Stimulated activated CD4-positive, alpha-beta T cell treated with anti-CD3 and anti-CD28 coated beads, Interleukin-4, amount 100 ng/mL, for 24 hours (primary cell): ENCODE results near the gene PIH1D1.
"Not testable (repeated sequence)": the region's sequence is repeated elsewhere in the genome, so short reads cannot be mapped to it uniquely, and the experiment has no call there.

ENCODE experiments used
- DNase-seq: peaks from one replicate; pipeline ENCODE4 v3.0.0-alpha.2; 2020

PIH1D1 gene

DNA sequence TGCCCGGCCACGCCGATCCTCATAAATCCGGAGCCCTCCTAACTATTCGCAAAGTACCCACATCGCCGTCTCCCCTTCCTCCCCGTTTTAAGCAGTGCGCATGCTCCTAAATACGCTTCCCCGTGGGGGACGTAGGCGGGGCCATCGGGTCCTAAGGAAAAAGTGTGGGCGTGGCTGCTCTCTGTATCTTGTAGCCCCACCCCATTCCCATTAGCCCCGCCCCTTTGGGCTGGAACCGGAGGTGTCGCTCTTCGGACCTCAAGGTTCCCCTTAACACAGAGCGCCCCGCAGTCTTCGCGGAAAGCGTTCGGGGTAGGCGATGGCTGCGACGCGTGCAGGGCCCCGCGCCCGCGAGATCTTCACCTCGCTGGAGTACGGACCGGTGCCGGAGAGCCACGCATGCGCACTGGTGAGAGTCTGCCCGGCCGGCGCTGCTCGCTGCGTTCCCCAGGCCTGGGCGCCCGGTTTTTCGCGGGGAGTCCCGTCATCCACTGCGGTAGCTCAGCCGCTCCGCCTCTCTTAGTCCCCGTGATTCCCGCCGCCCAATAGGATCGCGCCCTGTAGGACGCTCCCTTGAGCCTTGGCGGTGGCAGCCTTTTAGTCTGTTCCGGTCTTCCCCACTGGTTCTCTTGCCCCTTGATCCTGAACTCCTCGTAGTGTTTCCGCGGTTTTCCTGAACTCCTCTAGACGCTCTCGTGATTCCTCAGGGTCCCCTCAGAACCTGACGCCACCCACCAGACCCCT, 1.6 kb upstream of the PIH1D1 start, which contains the start of gene ALDH16A1:
Gene ALDH16A1 (plus strand): TSS at position 213 of the 744 bp plus-strand sequence. CDS start 107 bp downstream, at position 320.
- peak; percentile 98 for DNase-seq

DNA sequence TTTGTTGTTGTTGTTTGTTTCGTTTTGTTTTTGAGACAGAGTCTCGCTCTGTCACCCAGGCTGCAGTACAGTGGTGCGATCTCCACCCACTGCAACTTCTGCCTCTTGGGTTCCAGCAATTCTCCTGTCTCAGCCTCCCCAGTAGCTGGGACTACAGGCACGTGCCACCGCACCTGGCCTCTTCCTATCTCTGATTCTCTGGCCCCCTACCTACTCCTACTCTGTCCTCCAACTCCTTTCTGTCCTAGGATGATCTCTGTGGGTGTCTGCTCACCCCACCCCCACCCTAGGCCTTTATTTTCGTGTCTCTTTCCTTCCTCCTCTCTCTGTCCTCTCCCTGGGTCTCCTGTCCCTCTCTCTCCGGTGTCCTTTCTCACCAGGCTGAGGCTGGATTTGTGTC, 1.2 kb downstream of the PIH1D1 start:
- DNase-seq, result no peak

DNA sequence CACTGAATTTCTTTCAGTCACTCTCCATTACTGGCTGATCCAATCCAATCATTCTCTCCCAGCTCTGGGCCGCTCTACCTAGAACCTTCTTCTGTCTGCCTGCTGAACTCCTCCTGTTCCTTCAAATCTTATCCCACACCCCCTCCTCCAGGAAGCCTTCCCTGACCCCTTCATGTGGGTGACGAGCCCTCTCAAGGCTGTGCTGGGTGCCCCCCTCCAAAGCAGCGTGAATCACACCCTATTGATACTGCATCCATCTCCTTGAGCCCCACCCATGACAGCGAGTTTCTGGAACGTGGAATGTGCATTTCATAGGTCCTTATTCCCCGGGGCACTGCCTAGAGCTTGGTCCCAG, 3.2 kb downstream of the PIH1D1 start:
- no peak for DNase-seq

DNA sequence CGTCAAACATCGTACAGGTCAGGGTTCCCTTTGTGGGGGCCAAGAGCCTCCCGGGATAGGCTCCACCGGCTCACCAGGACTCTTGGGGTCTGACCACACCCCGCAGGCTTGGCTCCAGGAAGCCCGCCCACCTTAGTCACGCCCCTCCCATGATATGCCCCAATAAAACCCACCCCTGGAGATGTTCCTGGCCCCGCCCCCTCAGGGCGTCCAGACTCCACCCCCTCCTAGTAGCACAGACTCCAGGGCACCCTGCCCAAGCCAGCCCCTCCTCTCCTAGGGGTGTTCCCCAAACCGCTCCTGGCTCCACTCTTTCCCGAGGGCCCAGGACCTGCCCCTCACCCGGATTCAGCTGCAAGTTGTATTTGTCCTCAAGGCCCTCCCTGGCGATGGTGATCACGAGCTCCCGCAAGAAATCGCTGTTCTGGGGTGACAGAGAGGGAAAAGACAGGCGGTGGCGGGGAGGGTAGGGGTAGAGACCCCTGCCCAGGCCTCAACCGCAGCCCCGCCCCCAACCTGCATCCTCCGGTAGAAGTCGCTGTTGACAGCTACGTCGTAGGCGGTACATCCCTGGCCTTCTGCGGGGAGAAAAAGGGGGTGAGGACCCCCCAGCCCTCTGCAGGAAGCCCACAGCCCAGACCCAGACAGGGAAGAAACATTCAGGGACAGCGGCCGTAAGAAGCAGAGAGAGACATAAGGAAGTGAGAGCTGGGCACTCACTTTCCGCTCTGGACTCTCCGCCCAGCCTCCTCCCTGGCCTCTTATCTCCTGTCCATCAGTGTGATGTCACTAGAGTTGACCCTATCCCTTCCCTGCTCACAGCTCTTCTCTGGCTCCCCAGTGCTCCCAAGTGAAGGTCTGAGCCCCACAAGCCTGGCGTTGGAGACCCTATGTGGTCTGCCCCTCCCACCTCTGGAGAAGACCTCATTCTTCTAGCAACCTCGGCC, 3.9 kb downstream of the PIH1D1 start:
- DNase-seq, result peak; percentile 18

DNA sequence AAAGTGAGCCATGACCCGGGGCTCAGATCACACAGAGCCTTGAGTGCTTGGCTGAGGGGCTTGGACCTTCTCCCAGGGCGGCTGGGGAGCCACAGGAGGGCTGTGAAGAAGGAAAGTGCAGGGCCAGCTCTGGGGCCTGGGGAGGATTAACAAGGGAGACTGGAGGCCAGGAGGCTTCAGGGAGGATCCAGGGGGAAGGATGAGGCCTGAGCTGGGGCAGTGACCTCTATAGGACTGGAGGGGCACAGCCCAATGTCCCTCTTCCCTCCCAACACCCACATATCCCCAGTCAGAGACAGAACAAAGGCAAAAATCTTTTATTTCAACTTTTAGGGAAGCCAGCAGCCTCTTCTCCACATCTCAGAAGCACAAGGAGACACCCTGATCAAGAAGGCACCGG, 5.6 kb downstream of the PIH1D1 start:
- no peak for DNase-seq

DNA sequence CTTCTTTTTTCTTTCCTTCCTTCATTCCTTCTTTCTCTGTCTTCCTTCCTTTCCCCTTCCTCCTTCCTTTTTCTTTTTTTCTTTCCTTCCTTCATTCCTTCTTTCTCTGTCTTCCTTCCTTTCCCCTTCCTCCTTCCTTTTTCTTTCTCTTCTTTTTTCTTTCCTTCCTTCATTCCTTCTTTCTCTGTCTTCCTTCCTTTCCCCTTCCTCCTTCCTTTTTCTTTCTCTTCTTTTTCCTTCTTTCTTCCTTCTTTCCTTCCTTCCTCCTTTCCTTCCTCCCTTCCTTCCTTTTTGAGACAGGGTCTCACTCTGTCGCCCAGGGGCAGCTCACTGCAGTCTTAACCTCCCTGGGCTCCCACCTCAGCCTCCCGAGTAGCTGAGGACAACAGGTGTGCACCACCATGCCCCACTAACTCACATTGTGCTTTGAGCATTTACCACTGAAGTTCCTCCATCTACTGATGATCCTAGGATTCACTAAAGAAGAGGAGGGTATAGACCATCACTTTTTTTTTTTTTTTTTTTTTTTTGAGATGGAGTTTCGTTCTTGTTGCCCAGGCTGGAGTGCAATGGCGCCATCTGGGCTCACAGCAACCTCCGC, 7.4 kb downstream of the PIH1D1 start:
- DNase-seq, result not testable (repeated sequence)

DNA sequence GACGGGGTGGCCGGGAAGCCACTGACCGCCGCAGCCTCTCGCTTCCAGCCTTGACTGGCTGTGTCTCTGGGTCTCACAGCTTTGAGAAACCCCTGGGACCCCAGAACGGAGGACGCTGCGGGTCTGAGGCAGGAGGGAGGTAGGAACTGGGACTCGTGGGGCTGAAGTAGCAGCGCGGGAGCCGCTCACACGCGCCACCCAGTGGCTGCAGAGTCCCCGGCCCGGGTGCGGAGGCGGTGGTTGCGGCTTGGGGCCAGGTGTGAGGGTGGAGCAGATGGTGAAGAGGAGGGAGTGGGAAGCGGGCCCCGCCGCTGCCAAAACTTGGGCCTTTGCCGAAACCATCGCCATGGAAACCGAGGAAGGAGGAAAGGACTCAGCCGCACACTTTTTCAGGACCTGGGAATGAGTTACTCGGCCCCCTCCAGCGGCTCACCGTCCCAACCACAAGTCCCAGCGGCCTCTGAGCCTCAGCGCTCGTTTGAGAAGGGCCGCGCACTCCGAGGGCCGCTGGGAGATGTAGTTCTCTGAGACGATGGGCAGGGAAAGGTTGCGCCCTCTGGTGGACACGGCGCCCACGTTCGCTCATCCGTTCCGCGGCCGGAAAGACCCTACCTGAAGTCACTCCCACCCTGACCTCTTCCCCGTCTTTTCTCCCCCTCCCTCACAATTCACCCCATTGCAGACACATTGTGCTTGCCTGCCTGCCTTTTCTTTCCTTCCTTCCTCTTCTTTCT, 8.1 kb downstream of the PIH1D1 start:
- DNase-seq, result peak; percentile 95

DNA sequence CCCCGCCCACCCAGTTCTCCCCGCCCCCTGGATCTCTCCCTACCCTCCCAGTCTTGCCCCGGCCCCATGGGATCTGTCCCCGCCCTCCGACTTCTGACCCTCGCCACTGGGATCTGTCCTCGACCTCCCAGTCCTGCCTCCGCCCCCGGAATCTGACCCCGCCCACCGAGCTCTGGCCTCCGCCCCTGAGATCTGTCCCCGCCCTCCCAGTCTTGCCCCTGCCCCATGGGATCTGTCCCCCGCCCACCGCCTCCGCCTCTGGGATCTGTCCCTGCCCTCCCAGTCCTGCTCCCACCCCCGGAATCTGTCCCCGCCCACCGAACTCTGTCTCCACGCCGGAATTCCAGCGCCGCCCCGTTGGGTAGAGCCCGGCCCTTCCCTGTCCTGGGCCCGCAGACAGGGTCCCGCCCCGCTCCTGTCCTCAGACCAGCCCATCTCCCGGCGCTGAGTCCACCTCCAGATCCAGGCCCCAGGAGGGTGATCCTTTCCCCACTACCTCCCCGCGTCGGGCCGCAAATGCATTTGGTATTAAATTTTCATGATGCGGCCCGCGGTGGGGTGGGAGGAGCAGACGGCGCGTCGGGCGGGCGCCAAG, 8.7 kb downstream of the PIH1D1 start:
- peak; percentile 63 for DNase-seq

DNA sequence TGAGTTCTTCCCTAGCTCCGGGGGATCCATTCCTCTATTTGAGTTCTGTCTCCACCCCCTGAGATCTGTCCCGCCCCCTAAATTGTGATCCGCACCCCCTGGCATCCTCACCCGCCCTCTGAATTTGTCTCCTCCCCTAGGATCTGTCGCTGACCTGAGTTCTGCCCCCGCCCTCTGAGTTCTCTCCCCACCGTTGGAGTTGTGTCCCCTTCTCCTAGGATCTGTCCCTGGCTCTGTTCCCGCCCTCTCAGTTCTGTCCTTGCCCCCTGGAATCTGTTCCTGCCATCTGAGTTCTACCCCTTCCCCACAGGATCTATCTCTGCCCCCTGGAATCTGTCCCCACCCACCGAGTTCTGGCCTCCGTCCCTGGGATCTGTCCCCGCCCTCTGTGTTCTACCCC, 9.3 kb downstream of the PIH1D1 start:
- DNase-seq, result no peak

DNA sequence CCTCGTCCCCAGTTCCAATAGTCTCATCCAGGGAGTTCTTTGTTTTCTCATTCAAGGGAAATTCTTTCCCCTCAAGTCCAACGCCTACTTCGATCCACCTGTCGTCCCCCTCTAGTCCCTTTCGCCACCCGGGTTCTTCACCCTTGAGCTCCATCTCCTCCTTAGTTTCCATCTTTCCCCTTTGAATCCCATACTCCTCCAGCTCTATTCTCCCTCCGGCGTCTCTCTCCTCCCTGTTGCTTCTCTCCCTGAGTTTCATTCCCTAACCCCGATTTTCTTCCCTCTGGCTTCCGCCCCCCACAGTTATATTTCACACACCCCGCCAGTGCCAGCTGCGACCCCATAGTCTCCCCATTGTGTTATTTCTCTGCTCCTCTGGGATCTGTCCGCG, 9.7 kb downstream of the PIH1D1 start:
- no peak for DNase-seq

DNA sequence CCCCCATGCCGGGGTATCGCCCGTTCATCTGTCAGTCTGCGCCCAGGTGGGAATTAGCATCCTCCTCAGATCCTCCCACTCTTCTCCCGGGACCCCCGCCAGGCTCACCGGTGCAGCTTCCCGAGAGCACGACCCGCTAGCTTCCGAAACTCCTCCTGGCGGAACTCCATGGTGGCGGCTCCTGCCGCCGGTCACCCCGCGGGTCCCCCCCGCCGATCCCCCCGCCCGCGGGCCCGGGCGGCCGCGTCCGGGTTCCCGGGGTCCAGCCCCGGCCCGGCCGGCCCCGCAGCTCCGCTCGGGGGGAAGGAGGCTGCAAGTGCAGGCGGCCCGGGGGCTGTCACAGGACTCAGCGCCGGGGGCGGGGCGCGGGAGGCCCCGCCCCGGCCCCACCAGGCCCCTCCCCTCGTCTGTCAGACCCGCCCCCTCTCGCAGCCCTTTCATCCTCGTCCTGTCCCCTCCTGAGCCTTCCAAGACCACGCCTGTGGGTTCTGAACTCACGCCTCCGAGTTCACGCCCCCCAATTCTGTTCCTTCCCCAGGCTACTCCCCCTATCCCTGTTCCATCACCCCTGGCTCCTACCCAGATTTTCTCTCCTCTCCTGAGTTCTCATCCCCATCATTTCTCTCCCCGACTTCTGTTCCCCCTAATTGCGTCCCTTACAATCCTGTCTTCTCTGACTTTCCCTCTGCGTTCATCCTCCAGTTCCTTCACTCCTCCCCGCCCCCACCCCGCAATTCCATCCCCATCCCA, 10.2 kb downstream of the PIH1D1 start, which contains the start of gene SLC17A7:
Gene SLC17A7 (minus strand): TSS at position 318 of the 750 bp plus-strand sequence. CDS start 148 bp downstream, at position 170.
- DNase-seq, result peak; percentile 35

DNA sequence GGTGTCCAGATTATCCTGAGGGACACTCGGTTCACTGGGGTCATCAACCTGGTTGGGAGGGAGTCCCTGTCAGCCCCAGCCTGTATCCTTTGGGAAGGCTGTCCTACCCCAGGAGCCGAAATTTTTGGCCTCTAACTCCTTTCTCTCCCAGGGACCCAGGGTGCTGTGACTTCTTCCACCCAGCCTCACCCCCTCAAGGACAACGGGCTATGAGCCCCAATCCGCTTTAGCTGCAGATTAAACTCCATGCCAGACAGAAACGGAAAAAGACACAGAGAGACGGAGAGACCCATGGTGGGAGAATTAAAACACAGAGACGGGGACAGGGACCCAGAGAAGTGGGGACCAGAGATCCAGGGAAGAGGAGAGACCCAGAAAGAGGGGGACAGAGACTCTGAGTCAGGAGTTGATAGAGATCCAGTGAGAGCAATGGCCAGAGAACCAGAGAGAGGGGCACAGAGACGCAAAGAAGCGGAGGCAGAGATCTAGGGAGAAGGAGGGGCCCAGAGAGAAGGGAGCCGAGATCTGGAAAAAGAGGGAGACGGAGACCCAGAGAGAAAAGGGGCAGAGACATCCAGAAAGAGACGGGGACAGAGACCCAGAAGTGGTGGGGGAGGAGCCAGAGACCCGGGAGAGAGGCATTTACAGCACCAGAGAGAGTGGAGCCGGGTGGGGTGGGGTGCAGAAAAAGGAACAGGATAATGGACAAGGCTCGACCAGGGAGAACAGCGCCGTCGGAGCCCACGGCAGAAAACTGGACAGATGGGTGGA, 11.0 kb downstream of the PIH1D1 start:
- DNase-seq, result no peak

DNA sequence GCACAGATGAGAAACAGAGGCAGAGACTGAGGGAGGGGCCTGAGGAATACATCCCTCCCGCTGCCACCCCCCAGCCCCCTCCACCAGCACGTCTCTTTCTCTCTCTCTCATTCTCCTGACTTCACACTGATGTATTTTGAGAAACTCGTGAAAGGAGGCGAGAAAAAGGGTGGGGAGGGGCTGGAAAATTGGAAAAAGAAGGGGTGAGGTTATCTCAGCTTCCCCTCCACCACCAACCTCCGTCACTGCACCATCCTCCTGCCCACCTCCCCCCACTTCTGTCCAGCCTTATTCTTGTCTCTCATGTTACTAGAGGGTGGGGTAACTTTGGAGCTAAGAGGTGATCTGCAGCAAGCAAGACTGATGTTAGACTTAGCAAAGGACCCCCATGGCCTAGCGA, 11.8 kb downstream of the PIH1D1 start:
- DNase-seq, result no peak

DNA sequence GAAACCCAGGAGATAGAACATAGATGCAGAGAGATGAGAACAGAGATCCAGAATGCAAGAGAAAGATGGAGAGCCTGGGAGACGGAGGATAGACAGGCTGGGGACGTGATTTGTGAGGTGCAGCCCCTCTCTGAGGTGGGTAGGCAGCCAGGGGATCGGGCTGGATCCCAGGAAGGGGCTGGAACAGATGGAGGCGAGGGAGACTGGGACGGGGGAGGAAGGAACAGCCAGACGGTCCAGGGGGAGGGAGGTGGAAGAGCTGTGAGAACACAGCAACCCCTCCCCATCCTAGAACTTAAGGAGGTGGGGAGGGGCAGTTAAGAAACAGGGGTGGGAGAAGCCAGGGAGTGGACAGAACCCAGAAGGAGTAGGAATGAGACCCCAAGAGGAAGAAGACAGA, 13.4 kb downstream of the PIH1D1 start:
- no peak for DNase-seq

DNA sequence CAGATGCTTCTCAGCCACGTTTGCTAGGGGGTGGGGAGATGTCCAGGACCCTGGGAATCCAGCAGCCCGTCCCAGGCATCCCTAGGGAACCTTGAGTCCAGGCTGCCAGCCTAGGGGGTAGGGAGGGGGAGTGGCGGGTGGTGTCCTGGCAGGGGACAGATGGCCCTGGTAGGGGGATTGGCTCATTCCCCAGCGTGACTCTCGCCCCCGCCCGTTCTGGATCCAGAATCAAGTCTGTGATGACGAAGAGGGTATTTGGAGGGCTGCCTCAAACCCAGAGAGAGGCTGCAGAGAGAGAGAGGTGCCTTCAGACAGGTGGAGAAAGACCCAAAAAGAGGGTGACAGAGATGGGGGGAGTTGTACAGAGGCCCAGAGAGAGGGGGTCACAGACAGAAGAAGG, 14.4 kb downstream of the PIH1D1 start:
- DNase-seq, result no peak

DNA sequence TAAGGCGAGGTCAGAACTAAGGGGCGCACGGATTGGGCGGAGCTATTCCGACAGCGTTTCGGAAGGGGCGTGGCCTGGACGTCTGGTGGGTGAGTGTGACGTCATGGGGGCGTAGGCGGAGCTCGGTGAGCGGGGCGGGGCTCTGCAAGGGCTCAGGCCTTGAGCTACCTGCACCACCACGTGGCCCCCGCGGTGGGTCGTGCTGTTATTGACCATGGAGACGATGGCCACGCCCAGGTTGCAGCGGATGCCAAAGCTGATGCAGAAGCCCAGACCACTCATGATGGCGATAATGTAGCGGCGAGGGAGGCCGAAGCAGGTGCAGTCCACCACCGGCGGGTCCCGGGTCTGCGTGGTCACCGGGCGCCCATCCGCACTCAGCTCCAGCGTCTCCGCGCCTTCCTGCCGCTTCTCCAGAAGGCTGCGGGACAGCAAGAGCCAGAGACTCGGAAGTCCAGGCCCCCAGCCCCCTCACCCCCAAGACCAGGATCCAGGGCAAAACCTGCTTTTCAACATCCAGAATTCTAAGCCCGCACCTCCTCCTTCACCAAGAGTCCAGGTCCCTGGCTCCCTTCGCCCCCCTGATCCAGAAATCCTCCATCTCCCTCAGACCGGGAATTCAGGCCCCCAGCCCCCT, 15.1 kb downstream of the PIH1D1 start:
- DNase-seq, result peak; percentile 60

DNA sequence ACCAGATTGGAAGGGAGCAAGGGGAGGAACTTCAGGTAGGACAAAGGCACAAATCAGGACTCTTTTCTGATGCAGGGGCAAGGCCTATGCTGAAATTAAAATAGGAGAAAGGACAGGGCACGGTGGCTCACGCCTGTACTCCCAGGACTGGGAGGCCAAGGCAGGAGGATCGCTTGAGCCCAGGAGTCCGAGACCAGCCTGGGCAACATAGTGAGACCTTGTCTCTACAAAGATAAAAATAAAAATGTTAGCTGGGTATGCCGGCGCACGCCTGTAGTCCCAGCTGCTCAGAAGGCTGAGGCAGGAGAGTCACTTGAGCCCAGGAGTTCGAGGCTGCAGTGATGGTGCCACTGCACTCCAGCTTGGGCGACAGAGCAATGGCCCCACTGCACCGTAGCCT, 15.9 kb downstream of the PIH1D1 start:
- DNase-seq, result no peak

DNA sequence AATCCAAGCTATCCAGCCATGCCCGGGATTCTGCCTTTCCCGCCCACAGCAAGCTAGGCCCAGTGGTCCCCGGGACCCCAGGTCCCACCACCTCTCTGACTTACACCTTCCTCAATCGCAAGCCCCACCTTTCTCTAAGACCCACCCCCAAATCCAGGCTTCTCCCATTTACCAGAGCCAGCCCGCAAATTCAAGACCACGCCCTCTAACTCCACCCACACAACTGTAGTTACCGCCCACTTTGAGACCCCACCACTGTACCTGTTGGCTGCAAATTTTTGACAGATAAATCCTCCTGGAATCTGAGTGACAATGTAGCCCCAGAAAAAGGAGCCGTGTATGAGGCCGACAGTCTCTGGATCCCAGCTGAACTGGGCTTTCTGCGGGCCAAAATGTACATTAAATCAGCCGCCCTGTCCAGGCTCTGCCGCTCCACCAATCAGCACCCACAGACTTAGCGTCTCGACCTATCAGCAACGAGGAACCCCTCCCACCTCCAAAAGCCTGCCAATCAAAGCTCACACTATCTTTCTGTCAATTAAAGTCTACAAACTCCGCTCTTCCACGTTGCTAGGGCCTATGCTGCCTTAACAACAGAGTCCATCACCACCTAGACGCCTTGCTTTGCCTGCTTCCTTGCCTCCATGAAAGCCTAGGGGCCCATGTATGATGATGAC, 16.6 kb downstream of the PIH1D1 start:
- DNase-seq, result no peak

DNA sequence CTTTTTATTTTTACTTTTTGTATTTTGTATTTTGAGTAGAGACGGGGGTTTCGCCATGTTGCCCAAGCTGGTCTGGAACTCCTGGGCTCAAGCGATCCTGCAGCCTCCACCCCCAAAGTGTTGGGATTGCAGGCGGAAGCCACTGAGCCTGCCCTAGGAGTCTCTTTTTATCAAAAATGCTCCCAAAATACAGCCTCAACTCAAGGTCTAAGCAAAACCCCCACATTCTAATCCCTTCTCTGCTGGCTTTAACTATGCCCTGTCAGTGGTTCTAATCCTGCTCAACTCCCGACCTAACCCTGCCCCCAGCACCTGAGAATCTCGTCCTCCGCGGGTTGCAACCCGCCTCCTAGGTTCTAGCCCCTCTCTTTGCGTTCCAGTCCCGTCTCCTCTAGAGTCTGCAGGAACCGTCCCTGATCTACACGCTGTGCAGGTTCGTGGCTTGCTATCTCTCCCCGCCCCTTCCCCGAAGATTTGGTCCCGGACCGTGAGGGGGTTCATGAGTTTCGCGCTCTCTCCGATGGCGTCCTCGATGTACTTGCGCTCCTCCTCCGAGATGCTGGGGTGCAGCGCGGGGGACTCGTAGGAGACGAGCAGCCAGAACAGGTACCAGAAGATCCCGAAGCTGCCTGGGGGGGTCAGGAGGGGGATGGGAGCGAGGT, 18.2 kb downstream of the PIH1D1 start:
- no peak for DNase-seq
